ENCODE measurements around the gene URI1.

DNA sequence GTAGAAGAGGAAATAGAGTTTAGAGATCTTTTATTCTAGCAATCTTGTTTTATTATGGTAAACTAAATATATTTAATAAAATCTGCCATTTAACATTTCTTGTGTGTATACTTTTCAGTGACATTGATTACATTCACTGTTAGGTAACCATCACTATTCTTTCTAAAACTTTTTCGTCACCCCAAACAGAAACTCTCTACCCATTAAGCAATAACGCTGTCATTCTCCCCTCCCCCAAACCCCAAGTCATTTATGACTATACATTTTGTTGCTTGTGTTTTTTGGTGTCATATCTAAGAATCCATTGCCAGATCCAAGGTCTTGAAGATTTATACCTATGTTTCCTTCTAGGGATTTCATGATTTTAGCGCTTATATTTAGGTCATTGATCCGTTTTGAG is 10.6 kb downstream of the URI1 start:
- TF ChIP-seq CTCF (IDR thresholded peaks at IDR 0.05; ENCODE audit: low read length) (no peak), EZH2 (IDR thresholded peaks at IDR 0.05; ENCODE audit: borderline replicate concordance, low read length) (no peak)
